Ramos (cell line): ENCODE measurements around the gene OTUD6A.

Experiments
- in situ Hi-C: fragments of 300-500 bp; cut with MboI; formaldehyde crosslinking; loops from one replicate; pipeline ENCODE4 v1.14.3; 2022; ENCODE audit warnings: low sequenced_read_pairs; ENCODE audit not compliant: unreplicated experiment

Gene OTUD6A

GRCh38 chrX:70043685-70044084 is 18.6 kb upstream of the OTUD6A start:
- in situ Hi-C loops: loop anchor here (25.0 kb wide), 1 partner anchor 506 kb away; no protein-coding TSS in a partner anchor

GRCh38 chrX:70044541-70045245 is 17.6 kb upstream of the OTUD6A start:
- in situ Hi-C loops: loop anchor here (25.0 kb wide), 1 partner anchor 507 kb away; no protein-coding TSS in a partner anchor

- in situ Hi-C loops: loop anchor here (25.0 kb wide), 1 partner anchor 510 kb away; no protein-coding TSS in a partner anchor
These were observed 15.3 kb upstream of the OTUD6A start for GRCh38 chrX:70046978-70047377.

- in situ Hi-C loops: loop anchor here (25.0 kb wide), 1 partner anchor 512 kb away; no protein-coding TSS in a partner anchor
These were observed 12.9 kb upstream of the OTUD6A start for GRCh38 chrX:70049406-70049805.

GRCh38 chrX:70049925-70050324 is 12.3 kb upstream of the OTUD6A start, which contains the start of gene AWAT2:
Gene AWAT2 (minus strand): TSS chrX:70049938. CDS start chrX:70049932, 6 bp downstream.
- in situ Hi-C loops: loop anchor here (25.0 kb wide), 1 partner anchor 513 kb away; no protein-coding TSS in a partner anchor

GRCh38 chrX:70052895-70053615 is 9.2 kb upstream of the OTUD6A start:
- in situ Hi-C loops: no loop called here

- in situ Hi-C loops: no loop called here
These were observed 7.9 kb upstream of the OTUD6A start for GRCh38 chrX:70054391-70054790.

- in situ Hi-C loops: no loop called here
These were observed 799 bp downstream of the OTUD6A start for GRCh38 chrX:70062961-70063550.

GRCh38 chrX:70066646-70067045 is 4.4 kb downstream of the OTUD6A start:
- in situ Hi-C loops: no loop called here

- in situ Hi-C loops: no loop called here
These were observed 17.0 kb downstream of the OTUD6A start for GRCh38 chrX:70079297-70079696.

- in situ Hi-C loops: no loop called here
These were observed 17.6 kb downstream of the OTUD6A start for GRCh38 chrX:70079870-70080269.

GRCh38 chrX:70082723-70083122 is 20.5 kb downstream of the OTUD6A start:
- in situ Hi-C loops: no loop called here

GRCh38 chrX:70084592-70085240 is 22.5 kb downstream of the OTUD6A start:
- in situ Hi-C loops: no loop called here

- in situ Hi-C loops: no loop called here
These were observed 25.8 kb downstream of the OTUD6A start for GRCh38 chrX:70087857-70088630.

- in situ Hi-C loops: no loop called here
These were observed 26.5 kb downstream of the OTUD6A start for GRCh38 chrX:70088751-70089150.

GRCh38 chrX:70089604-70090297 is 27.5 kb downstream of the OTUD6A start:
- in situ Hi-C loops: loop anchor here (10.0 kb wide), 1 partner anchor 55 kb away; no protein-coding TSS in a partner anchor

GRCh38 chrX:70092247-70092646 is 30.0 kb downstream of the OTUD6A start:
- in situ Hi-C loops: loop anchor here (10.0 kb wide), 1 partner anchor 57 kb away; no protein-coding TSS in a partner anchor

GRCh38 chrX:70096052-70096451 is 33.8 kb downstream of the OTUD6A start:
- in situ Hi-C loops: loop anchor here (10.0 kb wide), 1 partner anchor 61 kb away; no protein-coding TSS in a partner anchor

GRCh38 chrX:70105229-70105628 is 43.0 kb downstream of the OTUD6A start:
- in situ Hi-C loops: no loop called here
